Inferior parietal cortex (tissue), 1 donor: ENCODE results near the gene CEP128.
"Not testable (repeated sequence)": the region's sequence is repeated elsewhere in the genome, so short reads cannot be mapped to it uniquely, and the experiment has no call there.

Experiments used
- DNase-seq: peaks from one replicate; pipeline ENCODE4 v3.0.0-alpha.2; 2016; ENCODE audit errors: extremely low spot score

Gene CEP128

DNA sequence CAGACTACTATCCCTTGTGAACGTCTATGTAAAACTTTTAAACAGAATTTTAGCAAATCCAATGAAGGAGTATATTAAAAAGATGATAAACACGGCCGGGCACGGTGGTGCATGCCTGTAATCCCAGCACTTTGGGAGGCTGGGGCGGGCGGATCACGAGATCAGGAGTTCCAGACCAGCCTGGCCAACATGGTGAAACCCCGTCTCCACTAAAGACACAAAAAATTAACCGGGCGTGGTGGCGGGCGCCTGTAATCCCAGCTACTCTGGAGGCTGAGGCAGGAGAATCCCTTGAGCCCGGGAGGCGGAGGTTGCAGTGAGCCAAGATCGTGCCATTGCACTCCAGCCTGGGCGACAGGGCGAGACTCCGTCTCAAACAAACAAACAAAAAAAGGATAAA lies 11.7 kb upstream of the CEP128 start:
- DNase-seq, result not testable (repeated sequence)

DNA sequence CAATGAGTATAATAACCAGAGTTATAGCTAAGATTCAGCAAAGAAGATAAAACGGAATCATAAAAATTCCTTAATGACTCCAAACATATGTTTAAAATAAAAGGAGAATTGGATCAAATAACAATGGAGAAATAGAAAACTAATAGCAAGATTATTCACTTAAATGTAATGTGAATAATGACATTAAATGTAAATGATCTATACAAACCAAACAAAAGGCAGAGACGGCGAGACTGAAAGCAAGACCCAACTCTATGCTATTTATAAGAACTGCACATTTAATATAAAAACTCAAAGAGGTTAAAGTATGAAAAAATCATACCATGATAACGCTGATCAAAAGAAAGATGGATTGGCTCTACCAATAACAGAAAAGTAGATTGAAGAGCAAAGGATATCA lies 10.0 kb upstream of the CEP128 start:
- no peak for DNase-seq

DNA sequence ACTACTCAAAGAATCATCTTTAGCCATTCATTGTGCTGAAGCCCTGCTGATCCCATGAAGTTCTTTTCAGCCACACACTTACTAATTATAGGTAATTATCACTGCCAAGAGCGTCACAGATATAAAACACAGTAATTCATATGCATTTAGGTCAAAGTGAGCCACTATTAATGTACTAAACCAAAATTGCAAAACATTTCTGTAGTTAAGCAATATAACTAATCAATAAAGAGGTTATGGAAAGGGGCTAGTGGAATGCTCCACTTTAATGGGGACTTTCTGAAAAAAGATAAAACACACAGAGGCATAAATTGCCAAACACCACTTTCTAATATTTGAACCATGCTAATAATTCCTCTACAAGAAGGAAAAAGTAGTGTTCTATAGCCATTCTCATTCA lies 6.8 kb upstream of the CEP128 start:
- DNase-seq, result no peak

DNA sequence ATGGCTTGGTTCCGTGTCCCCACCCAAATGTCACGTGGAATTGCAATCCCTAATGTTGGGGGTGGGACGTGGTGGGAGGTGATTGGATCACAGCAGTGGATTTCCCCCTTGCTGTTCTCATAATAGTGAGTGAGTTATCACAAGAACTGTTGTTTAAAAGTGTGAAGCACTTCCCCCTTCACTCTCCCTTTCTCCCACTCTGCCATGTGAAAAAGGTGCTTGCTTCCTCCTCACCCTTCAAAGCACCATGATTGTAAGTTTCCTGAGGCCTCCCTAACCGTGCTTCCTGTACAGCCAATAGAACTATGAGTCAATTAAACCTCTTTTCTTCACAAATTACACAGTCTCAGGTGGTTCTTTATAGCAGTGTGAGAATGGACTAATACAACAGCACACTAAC lies 5.3 kb upstream of the CEP128 start:
- no peak for DNase-seq

DNA sequence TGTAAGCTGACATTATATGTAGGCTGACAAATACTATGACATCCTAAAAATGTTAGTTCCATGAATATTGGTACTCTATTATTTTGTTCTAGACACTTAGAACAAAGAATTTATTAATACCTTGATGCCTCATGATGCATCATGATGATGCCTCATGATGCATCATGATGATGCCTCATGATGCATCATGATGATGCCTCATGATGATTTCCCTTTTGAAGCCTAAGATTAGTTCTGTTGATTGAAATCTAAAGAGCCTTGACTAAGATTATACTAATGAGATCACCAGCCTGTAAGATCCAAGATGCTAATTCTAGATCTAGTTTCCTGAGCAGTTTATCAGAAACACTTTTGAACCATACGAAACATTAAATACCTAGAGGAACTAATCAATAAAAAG lies 4.6 kb upstream of the CEP128 start:
- DNase-seq, result no peak

DNA sequence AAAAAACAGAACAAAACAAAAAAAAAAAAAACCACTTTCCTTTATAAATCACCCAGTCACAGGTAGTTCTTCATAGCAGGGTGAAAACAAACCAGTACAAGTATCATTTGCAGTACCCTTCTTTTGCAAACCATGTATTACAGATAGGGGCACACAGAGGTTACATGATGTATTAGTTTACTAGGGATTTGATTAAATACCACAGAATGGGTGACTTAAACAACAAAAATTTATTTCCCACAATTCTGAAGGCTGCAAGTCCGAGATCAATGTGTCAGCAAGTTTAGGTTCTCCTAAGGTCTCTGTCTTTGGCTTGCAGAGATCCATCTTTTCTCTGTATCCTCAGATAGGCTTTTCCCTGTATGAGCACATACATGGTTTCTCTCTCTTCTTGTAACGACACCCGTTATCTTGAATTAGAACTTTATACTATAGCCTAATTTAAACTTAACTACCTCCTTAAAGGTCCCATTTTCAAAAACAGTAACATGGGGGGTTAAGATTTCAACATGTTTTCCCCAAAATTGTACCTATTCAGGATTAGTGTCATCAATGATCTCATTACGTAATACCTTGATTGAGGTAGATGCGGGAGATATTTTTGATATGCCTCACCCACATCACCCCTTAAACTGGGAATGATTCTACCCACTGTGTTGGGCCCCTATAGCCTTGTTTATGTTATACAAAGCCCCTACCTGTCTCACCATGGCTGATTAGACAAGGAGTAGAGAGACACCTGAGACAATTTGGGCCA lies 3.5 kb upstream of the CEP128 start:
- DNase-seq, result no peak

DNA sequence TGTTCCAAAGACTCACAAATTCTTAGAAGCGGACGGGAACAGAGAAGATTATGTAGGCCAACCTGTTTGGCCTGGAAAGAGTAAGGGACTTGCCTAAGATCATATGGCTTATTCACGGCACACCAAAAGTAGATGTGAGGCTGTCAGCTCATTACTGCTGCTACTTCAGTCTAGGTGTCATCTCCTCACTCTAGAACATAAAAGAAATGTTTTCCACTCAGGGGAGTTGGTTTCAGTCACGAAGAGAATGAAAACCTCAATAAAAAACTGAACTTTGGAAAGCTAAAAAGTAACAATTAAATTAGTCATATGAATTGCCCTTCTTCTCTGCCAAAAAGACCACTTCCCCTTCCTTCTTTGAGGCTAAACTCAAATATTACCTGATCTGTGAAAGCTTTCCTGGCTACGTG lies 658 bp upstream of the CEP128 start:
- DNase-seq, result no peak

DNA sequence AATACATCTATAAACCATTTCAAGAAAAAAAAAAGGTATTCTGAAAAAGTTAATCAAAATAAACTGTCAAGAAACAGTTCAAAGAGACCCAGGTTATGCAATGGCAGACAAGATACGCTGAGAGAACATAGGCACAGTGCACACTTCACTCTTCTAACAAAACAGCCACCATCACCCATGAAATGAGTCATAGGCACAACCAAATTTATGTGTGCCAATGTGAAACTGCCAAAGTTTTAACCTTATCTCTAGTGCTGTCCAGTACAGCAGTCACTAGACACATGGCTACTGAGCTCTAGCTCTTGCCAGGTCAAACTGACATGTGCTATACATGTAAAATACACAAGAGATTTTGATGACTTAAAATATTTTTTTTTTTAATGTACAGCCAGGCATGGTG lies 1.4 kb downstream of the CEP128 start:
- DNase-seq, result no peak

DNA sequence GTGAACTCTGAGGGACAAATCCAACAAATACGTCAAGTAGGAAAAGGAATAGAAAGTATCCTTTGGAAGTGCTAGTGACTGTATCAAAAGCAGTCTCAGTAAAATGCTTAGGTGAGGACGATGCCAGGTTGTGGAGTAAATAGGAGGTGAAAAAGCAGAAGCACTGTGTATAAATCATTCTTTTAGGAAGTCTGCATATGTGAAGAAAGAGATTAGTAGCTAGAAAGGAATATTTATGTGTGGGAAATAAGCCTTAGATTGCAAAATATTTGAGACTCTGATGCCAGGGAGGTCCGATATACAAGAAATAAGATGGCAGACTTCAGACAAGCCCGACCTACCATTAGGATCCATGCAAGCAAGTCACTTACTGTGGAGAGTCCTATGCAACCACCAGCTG lies 7.9 kb downstream of the CEP128 start:
- no peak for DNase-seq

DNA sequence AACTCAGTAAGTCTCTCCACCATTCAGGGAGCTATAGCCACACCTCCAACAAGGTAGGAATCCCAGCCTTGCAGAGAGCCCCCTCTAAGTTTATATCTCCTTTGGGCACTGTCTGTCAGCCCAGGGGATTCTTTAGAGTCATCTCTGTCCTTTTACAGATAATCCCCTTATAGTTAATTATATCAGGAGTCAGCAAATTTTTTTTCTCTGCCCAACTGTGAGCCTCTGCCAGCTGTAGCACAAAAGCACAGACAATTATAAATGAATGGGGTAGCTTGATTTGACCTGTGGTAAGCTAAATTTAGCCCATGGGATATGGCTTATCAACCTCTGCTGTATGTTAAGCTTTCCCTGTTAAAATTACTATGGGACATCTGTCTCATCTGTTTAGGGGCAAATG lies 8.3 kb downstream of the CEP128 start:
- no peak for DNase-seq

DNA sequence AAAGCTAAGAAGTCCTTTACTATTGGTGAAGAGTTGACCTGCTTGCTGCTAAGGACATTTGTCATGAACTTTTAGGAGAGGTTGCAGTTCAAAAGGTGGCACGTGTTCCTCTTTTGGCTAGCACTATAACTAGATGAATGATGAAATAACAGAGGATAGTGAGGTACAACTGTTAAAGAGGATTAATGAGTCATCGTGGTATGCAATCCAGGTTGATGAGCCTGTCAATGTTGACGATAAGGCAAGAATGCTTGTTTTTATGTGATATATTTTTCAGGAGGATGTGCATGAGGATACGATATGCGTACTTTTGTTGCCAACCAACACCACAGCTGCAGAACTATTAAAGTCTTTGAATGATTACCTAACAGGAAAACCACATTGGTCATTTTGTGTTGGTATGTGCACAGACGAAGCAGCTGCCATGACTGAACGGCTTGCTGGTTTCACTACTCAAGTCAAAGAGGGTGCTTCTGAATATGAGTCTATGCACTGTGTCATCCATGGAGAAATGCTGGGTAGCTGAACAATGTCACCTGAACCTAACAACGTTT lies 10.6 kb downstream of the CEP128 start:
- DNase-seq, result no peak

DNA sequence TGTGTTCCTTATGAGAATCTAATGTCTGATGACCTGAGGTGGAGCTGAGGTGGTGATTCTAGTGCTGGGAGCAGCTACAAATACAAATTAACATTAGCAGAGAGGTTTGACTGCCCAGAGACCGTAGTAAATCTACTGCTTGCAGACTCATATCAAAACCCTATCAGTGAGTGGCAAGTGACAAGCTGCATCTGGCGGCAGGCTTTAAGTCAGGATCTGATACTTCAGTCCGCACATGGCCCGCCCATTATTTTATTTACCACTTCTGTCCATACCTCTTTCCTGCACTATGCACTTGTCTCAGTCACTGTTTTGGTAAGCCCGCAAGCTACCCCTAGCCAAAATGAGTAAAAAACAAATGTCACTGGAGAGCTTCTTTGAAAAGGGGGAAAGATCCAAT lies 11.4 kb downstream of the CEP128 start:
- no peak for DNase-seq

DNA sequence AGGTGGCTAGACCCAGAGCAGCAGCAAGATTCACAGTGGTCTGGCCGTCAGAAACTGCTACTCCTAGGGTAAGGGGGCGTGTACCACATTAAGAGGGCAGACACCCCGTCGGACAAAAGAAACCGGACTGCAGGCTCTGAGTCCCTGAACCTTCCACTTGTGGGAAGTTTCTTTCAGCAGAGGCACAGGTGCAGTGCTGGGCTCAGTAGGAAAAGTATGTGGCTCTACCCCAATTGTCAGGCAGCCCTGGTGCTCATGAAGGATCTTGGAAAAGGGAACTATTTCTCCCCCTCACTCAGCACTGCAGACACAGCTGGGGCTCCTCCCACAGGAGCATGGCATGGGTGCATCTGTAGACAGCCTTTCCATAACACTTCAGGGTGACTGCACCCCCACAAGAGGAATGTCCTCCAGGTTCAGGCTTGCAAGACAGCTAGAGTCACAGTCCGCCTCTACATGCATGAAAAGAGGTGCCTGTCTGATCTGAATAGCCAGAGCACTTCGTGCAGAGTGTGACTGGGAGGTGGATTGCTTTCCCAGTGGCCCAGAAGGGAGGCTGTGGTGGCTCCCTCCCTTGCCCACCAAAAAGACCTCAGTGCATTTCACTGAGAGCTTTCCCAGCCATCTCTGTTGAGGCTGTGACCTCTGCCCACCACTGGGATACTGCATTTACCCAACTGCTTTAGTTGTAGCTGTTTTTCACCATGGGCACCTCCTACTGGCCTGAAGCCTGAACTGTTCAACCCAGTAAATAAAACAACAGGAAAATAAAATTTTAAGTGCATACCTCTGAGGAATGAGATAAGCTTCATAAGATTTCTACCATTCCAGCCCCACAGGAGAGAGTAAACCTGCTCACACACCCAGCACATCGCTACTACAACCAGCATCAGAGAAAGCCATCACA lies 14.2 kb downstream of the CEP128 start:
- DNase-seq, result no peak

DNA sequence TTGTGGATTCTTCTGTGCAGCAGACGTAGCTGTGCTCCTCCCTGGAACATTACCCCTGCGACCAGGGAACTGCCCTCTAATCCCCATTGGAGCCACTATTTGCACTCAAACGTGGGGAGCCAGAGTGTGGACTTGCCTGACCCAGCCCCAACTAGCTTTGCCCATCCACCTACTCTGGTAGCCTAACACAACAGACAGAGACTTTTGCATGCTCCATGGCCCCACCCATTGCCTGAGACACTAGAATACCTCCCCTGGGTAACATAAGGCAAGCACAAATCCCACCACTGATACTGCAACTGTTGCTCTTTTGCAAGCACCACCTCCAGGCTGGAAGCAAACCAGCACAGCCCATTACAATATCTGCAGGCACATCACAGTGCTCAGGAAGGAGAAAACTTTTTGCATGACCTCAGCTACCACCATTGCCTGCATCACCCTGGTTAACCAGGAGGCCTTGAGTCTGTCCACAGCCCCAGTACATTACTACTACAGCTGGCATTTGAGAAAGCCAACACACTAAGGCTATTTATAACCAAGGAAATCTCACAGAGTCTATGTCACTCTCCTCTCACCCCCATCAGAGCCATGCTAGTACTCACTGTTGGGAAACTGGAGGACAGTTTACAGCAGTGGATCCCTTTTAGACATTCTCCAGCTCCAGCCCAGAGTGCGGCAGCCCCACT lies 15.0 kb downstream of the CEP128 start:
- no peak for DNase-seq

DNA sequence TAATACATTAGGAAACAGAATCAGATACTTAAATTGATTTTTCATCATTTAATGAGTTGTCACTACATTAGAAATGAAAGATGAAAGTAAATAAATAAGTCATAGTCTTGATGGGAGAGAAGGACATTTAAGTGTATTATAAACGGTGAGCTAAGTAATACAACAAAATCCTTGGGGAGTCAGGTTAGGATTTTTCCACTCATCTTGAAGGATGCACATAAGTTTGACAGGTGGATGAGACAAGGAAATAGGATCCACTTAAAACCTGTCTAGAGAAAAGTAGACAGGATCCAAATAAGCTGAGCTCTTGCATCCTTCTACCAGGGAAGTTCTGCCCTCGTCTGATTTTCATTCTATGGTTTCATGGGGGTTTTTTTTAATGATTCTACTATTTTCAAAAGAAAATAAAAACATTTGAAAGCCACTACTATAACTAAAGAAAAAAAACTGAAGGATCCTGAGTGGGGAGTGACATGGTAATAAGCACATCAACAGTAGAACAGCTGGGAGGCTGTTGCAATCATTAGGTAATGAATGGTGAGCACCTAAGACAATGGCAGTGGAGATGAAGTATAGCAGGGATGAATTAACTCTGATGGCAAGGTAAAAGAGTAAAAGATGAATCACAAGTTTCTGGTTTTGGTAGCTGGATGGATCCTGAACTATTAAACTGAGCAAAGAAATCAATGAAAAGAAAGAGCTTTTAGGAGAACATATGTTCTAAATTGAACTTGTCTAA lies 17.0 kb downstream of the CEP128 start:
- no peak for DNase-seq

DNA sequence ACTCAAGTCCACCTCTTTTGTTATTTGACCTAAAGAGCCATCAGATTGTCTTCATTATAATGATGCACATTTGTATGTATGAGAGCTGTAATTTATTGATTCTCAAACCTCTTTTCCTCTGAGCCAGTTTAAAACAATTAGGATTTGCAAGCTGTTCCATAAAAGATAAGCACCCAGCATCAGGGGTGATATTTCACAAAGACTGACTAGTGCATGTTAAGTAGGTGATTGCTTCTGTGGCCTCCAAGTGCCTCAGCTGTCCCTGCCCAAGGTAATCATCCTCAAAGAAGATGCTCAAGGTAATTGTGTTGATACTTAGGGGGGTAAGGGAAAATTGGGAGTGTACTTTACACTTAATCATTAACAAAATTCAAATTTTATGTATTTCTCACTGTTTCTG lies 18.2 kb downstream of the CEP128 start:
- DNase-seq, result no peak

DNA sequence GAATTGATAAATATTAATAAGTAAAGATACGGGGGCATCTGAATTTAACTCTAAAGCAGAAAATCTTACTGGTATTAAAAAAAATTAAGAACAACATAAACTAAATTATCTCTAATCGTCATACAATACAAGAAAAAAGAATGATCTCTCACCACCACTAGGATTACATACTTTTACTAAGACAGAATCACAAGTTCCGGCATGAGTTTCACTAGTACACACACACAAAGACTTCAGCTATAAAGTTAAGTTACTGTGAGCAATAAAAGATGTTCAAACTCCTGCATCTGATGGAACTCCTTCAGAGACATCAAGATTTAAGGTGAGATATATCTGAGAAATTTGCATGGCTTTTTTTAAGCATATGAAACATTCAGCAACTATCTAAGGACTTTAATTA lies 21.9 kb downstream of the CEP128 start:
- DNase-seq, result no peak

DNA sequence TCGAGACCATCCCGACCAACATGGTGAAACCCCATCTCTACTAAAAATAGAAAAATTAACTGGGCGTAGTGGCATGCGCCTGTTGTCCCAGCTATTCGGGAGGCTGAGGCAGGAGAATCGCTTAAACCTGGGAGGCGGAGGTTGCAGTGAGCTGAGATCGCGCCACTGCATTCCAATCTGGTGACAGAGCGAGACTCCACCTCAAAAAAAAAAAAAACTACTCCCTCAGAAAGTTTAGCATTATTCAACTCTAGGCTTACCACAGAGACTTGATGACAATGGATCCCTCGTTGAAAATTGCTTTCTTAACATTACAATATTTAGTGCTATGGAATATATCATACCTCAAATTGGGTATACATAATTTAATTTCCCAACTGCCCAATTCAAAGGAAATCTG lies 29.5 kb downstream of the CEP128 start:
- not testable (repeated sequence) for DNase-seq

DNA sequence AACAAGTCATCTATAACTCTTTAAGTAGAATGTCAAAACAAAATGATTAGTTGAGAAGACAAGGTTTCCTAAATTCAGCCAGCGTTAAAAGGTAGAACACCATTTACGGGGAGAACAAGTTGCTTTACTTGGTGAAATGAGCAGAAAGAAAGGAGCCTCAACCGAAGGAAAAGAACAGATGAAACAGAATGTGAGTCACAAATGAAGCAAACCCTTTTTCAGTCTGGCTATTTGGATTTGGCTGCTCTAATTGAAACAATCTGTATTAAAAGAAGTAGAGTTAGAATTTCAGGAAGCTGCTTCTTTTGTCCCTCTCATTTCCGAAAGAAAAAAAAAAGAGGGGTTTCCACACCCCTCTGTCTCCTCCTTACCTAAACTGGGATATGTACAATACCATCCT lies 34.6 kb downstream of the CEP128 start:
- DNase-seq, result no peak

DNA sequence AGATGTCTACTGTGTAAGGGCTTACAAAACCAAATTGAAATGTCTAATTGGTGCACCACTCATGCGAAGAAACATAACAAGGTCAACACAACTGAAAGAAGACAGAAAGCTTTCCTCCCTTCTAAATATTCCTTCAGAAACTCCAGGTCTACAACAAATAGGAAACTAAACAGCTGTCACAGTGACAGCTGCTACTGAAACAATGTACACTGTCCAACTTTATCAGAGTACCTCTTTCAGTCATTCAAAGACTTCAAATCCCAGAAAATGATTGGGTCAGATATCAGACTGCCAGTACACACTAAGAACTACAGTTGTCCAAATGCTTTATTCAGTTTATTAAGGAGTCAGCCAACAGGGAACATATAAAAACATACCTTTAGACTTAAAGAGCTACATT lies 35.2 kb downstream of the CEP128 start:
- DNase-seq, result no peak

DNA sequence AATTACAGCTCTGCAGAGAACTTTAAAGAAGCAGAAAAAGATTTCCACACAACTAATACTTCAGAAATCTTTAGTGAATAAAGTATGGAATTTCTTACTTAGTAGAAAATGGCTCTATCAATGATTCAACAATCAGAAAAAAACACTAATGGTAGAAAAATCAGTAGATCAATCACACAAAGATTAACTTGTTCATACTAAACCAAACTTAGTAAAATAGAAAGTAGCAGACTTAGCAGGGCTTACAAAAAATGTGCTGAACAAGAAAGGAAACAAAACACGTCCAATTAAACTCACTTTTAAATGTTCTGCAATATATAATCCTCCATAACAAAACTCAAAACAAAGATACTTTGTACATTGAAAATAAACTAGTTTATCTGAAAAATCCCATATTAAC lies 38.9 kb downstream of the CEP128 start:
- no peak for DNase-seq

DNA sequence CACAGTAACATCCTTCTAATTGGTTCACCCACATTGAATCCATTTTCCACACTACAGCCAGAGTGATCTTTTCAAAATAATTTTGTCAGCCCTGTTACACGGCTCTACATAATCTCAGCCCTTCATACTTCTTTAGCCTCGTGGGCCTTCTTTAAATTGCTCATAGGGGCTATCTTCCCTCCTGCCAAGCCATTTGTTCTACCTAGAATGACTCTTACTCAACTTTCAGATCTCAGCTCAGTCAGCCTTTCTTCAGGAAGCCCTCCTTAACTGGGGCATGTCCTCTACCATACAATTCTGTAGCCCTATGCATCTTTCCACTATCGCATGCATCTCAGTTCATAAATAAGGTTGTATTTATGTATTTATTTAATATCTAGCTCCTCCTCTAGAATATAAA lies 39.7 kb downstream of the CEP128 start:
- DNase-seq, result no peak
